GM18520 (cell line): ENCODE measurements around the gene TTC3.
A peak's percentile ranks its signal among the peaks of the same experiment; 100 is the strongest.

ENCODE experiments used
- ATAC-seq: cut with Tn5 transposase; IDR thresholded peaks from one replicate; pipeline ENCODE4 v1.9.1; 2021; ENCODE audit not compliant: unreplicated experiment

Gene TTC3

GRCh38 chr21:37193006-37193405, 120.0 kb downstream of the TTC3 start:
- no peak for ATAC-seq

DNA sequence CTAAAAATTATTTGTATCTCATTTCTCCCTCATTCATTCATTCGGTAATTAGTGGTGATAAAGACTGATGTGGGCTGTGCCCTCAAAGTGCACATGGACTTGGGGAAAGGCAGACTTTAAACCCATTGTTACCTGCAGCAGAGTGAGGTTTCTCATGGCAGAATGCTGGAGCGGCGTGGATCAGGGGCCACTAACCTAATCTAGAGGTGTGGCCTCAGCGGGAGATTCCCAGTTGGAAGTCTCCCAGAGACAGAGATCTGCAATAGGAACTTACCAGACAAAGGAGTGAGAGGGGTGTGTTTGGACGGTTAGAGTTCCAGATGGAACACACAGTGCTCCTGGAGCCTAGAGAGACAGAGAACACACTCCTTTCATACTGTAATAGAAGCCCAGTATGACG, 120.6 kb downstream of the TTC3 start:
- no peak for ATAC-seq

- ATAC-seq: no peak
Measured at GRCh38 chr21:37195059-37195458, 122.0 kb downstream of the TTC3 start.

- ATAC-seq: no peak
Measured at GRCh38 chr21:37195610-37196009, 122.6 kb downstream of the TTC3 start.

- no peak for ATAC-seq
Measured at GRCh38 chr21:37196847-37197246, 123.8 kb downstream of the TTC3 start.

- ATAC-seq: no peak
Measured at GRCh38 chr21:37197746-37198145, 124.7 kb downstream of the TTC3 start.

GRCh38 chr21:37199057-37199924, 126.2 kb downstream of the TTC3 start:
- no peak for ATAC-seq

- no peak for ATAC-seq
Measured at GRCh38 chr21:37200641-37201480, 127.8 kb downstream of the TTC3 start.

DNA sequence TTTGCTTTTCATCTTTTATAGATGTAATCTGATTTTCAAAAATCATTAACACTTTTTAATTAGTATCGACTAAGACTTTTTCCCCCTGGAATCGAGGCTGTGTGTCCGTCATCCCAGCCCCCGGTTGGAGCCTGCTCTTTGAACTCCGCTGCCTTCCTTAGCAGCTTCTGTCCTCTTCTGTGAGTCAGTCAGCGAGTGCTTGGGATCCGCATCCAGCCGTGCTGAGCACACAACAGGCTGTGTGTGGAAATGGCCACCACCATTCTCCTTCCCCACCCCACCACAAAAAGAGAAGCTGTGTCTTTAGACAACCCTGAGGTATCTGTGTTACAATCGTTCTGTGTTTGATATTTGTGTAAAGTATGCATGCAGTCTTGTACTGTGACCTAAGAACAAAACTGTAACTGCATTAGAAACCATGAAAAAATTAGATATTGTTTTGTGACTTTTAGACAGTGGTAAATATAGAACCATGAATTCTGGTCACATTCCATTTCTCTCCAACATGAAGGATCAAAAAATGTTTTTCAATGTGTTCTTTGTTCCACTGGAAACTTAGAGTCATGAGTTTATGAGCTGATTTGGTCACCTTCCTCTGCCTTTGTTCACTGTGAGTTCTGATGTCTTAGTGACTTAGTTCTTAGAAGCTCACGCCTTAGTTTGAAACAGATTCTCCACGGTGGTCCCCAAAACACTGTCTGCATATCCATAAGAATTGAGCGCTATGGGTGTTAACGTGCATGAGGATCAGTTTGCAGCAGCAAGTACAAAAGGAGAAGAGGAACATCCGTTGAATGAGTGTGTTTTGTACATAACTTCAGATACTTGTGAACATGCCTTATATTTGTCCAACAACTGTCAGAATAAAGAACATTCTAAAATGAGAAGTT, 129.4 kb downstream of the TTC3 start:
- ATAC-seq: no peak

GRCh38 chr21:37204580-37204979, 131.5 kb downstream of the TTC3 start:
- ATAC-seq: no peak

- no peak for ATAC-seq
Measured at GRCh38 chr21:37206496-37206895, 133.4 kb downstream of the TTC3 start.

DNA sequence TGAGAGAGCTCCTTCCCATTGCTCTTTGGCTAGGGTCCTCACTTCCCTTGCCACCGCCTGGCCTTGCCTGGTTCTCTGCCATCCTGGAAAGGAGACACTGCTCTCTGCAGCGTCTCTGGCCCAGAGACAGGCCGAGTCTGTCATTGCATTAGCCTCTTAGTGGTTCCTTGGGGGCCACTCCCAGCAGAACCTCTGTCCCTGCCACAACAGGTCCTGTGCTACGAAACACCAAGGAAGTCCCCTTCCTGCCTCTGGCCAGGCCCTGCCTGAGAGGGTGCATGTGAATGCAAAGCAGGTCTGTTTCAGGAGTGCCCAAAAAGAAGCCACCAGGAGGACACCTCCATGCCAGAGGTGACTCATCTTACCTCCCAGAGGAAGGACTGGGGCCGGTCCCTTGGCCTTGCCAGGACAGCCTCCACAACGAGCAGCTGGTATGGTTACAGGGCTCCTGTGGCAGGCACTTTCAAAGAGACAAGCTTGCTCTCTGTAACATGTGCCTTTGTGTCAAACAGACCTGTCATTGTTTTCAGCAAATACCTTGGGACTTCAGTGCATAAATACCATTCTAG, 134.5 kb downstream of the TTC3 start:
- ATAC-seq: peak; percentile 71

- peak; percentile 33 for ATAC-seq
Measured at GRCh38 chr21:37208056-37208721, 135.1 kb downstream of the TTC3 start.

DNA sequence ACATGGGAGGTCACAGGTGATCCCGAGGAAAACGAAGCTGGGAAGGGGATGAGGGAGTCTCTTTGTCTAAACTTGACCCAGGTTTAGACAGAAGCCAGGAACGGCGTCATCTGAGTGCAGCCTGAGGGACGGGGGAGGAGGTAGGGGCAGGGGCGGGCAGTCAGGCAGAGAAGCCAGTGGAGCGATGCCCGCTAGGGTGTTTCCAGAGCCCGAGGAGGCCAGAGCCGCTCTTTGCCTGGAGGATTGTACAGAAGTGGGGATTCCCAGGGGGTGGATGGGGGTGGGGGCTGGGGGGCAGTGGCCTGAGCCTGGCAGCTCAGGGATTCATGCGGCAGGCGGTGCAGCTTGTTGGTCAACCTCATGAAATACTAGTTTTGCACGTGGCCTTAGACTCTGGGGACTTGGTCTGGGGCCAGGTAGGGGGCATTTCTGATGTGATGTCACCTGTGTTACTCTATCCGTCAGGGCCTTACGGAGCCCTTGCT, 135.7 kb downstream of the TTC3 start:
- no peak for ATAC-seq

DNA sequence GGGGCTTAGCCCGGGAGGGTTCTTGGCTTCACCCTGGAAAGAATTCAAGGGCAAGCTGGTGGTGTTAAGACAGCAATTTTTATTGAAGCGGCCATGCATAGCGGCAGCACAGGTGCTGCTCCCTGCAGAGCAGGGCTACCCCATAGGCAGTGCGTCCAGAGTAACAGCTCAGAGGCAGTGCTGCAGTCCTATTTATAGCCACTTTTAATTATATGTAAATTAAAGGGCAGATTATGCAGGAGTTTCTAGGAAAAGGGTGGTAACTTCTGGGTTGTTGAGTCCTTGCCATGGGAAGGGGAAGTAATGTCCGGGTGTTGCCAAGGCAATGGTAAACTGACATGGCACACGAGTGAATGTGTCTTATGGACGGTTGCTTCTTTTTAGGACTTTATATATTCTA, 137.1 kb downstream of the TTC3 start:
- ATAC-seq: no peak

DNA sequence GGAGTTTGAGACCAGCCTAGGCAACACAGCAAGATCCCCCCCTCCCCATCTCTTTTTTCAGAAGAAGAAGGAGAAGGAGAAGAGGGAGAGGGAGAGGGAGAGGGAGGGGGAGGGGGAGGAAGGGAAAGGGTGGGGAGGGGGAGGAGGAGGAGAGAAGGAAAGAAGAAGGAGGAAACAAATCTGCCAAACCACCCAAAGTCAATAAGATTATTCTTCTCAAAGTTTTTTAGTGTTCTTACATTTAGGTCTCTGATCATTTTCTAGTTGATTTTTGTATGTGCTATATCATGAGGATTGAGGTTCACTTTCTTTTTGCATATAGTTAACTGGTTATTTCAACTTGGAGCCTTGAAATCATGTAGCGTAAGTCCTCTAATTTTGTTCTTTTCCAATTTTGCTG, 137.7 kb downstream of the TTC3 start:
- no peak for ATAC-seq

- ATAC-seq: no peak
Measured at GRCh38 chr21:37214952-37215351, 141.9 kb downstream of the TTC3 start.

DNA sequence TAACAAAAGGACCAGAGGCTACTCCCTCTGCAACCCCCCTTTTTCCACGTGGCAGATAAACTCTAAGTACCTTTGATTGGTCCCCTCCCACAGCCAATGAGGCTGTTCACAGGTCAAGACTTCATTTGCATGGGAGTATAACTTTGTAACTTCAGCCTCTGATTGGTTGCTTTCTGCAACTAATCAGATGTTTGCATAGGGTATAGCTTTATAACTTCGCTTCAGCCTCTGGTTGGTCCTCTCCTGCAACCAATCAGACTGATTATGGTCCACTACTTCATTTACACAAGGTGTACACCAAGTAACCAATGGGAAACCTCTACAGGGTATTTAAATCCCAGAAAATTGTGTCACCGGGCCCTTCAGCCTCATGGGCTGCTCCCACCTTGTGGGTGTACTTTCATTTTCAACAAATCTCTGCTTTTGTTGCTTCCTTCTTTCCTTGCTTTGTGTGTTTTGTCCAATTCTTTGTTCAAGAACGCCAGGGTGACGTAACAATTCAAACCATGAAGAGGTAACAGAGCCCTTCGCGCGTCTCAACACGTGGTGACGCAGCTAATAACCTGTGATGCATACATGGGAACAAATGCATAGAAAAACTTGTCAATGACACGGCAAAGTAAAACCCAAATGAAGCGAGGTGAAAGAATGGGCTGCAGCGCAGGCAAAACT, 146.8 kb downstream of the TTC3 start:
- ATAC-seq: no peak

DNA sequence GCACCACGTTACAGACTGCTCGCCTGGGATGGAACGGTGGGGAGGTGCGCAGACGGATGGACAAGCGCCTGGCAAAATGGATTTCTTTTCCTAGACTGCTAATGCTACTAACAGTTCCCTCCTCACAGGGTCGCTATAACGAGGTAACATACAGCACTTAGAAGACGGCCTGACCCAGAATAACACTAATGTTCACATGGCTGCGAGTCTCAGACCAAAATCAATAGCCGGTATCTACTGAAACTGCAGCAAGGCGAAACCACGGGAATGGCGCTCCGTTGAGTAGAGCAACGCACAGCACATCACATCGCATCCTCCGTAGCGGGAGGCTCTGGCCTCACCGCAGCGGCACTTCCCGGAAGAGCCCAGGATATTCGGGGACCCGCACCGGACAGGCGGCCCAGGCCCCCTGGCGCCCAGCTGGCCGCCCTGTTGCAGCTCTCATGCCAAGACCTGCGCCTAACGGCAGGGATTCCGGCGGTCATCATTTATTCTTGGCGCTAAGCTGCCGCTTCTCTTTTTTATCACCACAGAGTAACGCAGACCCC, 147.5 kb downstream of the TTC3 start:
- peak; percentile 11 for ATAC-seq
